HG02642 (cell line): ENCODE data around the gene ATG5.

Source experiments
- ATAC-seq: cut with Tn5 transposase; IDR thresholded peaks from one replicate; pipeline ENCODE4 v1.9.1; 2021; ENCODE audit warnings: mild to moderate bottlenecking; ENCODE audit not compliant: unreplicated experiment, poor library complexity

Gene ATG5

DNA sequence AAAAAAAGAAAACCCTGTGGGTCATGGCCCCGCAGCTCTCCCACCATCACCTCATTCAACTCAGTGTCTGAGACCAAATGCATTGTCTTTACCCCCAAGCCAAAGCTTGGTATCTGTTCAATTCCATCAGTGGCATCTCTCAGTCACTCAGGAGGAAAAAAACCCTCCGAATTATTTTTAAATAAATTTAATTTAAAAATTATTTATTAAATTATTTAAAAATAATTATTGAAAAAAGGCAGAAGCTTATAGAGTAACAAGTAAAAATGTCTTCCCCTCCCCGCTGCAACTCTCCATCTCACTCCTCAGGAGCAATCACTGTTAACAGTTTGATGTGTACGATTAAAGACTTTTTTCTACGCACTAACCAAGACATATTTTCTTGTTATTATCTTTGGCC, 188.7 kb downstream of the ATG5 start:
- ATAC-seq, result no peak

DNA sequence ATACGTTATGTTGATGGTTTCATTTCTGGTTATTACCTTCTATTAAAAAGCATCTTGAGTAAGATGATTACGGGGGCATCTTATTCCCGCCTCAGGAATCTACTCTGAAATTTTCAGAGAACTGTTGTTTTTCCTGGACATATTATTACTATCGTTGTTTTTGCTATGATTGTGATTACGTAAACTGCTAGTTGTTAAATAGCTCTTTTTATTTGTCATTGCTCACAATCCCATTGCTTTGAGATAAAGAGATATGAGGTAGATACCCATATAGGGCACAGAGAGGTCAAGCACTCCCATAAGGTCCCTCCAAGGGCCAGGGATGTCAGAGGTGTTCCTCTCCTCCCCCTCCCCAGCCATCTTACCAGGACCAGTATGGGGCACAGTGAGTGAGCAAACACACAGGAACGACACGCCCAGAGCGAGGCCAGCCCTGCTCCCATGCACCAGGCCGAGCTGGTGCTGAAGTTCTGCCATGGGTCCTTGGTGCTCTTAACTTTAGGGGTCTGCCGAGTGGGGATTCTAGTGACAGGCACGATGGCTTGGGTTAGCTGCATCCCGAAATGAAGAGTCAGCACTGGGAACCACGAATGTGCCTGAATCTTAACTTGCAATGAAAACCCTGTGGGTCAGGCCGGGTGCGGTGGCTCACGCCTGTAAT, 189.5 kb downstream of the ATG5 start:
- ATAC-seq, result no peak

DNA sequence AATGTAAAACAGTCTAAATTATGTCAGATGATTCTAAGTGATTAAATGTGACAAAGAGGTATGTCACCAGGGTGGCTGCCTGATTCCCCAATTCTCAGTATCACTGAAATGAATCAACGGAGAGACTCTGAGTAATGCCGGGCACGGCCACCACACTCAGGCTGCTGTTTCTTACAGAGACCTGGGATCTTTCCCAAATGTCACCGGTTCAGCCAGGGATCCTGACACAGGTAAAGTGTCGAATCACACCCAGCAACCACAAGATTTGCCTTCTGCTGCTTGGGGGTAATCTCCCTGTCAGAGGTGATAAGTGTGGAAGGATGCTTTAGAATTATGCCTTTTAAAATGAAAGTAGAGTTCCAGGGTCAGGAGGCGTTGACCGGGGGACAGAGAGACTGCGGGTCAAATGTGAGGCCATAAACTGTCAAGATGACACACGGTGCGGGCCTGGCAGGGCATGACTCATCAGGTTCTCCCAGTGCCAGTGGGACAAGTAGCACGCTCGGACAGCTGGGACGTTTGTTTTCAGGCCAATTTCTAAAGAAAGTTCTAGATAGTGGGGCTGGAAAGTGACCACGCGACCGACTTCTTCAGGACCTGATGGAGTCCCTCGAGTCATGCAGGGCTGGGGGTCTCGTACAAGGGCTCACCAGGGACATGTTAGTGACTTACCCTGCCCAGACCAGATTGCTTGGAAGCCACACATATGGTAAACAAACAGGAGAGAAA, 190.5 kb downstream of the ATG5 start:
- ATAC-seq, result no peak
